Skeletal muscle satellite cell (primary cell): ENCODE data around the gene UGT1A3.
"Not testable (repeated sequence)": the region's sequence is repeated elsewhere in the genome, so short reads cannot be mapped to it uniquely, and the experiment has no call there.

ENCODE experiments used
- H3K27me3 ChIP-seq: 2 replicates; pipeline ENCODE4 v1.7.0; 2013; ENCODE audit warnings: low read length; ENCODE audit not compliant: control insufficient read depth, insufficient read depth
- H3K36me3 ChIP-seq: 2 replicates; pipeline ENCODE4 v1.7.0; 2013; ENCODE audit warnings: mild to moderate bottlenecking, control low read depth, low read length; ENCODE audit not compliant: insufficient read depth
- H3K4me1 ChIP-seq: 2 replicates; pipeline ENCODE4 v1.7.0; 2013; ENCODE audit warnings: low read length; ENCODE audit not compliant: control insufficient read depth, insufficient read depth
- H3K4me2 ChIP-seq: 2 replicates; pipeline ENCODE4 v1.7.0; 2013; ENCODE audit warnings: mild to moderate bottlenecking, low read length
- H3K4me3 ChIP-seq: 2 replicates; pipeline ENCODE4 v1.7.0; 2013; ENCODE audit warnings: low read length
- H3K9ac ChIP-seq: 2 replicates; pipeline ENCODE4 v1.7.0; 2013; ENCODE audit warnings: mild to moderate bottlenecking, low read depth, low read length, moderate library complexity
- H3K9me3 ChIP-seq: replicated peaks from 2 replicates; pipeline ENCODE4 v1.7.0; 2013; ENCODE audit warnings: mild to moderate bottlenecking, control low read depth, low read length

Gene UGT1A3

GRCh38 chr2:233711312-233712008 lies 17.4 kb upstream of the UGT1A3 start:
- H3K27me3 ChIP-seq, result peaks cover 13% of the 10 kb centered on the region
- H3K9me3 ChIP-seq, result no peaks in the 10 kb centered on the region
- H3K4me2 ChIP-seq, result no peak overlapping the region
- no peak overlapping the region for H3K4me3 ChIP-seq
- no peak overlapping the region for H3K9ac ChIP-seq
- H3K4me1 ChIP-seq, result peaks cover 11% of the 10 kb centered on the region
- H3K36me3 ChIP-seq, result no peaks in the 10 kb centered on the region

GRCh38 chr2:233712611-233713261 lies 16.1 kb upstream of the UGT1A3 start, which contains the start of gene UGT1A5:
UGT1A5 (plus strand) TSS chr2:233712907; CDS start chr2:233712992, 85 bp downstream.
- no peaks in the 10 kb centered on the region for H3K9me3 ChIP-seq
- no peak within 1 kb of the TSS for H3K4me2 ChIP-seq
- H3K9ac ChIP-seq, result no peak within 1 kb of the TSS
- no peak within 1 kb of the TSS for H3K4me3 ChIP-seq
- H3K27me3 ChIP-seq, result peaks cover 13% of the 10 kb centered on the region
- no peaks in the 10 kb centered on the region for H3K36me3 ChIP-seq
- H3K4me1 ChIP-seq, result peaks cover 5% of the 10 kb centered on the region

GRCh38 chr2:233713262-233713615 lies 15.6 kb upstream of the UGT1A3 start:
- H3K4me1 ChIP-seq, result peaks cover 2% of the 10 kb centered on the region
- no peak overlapping the region for H3K4me3 ChIP-seq
- H3K27me3 ChIP-seq, result peaks cover 14% of the 10 kb centered on the region
- no peaks in the 10 kb centered on the region for H3K36me3 ChIP-seq
- no peaks in the 10 kb centered on the region for H3K9me3 ChIP-seq
- H3K9ac ChIP-seq, result no peak overlapping the region
- no peak overlapping the region for H3K4me2 ChIP-seq

DNA sequence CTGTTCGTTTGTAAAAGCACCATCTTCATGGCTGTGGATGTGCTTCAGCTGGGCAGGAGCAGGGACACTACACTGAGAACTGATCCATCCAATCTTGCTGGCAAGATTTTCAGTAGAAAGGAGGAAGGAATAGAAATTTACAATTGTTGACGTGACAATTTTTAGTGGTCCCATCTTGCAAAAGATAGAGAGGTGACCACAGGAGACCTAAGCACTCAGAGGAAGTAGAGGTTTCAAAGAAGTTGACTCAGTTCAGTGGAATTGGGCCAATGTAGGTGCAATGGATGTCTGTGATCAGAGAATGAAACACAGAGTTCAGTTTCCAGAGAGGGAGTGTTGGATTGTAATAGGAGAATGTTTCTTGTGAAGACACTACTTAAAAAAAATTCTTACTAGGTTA lies 14.7 kb upstream of the UGT1A3 start:
- peaks cover 16% of the 10 kb centered on the region for H3K27me3 ChIP-seq
- H3K36me3 ChIP-seq, result no peaks in the 10 kb centered on the region
- H3K4me2 ChIP-seq, result no peak overlapping the region
- no peak overlapping the region for H3K9ac ChIP-seq
- H3K4me1 ChIP-seq, result no peaks in the 10 kb centered on the region
- no peak overlapping the region for H3K4me3 ChIP-seq
- H3K9me3 ChIP-seq, result no peaks in the 10 kb centered on the region

DNA sequence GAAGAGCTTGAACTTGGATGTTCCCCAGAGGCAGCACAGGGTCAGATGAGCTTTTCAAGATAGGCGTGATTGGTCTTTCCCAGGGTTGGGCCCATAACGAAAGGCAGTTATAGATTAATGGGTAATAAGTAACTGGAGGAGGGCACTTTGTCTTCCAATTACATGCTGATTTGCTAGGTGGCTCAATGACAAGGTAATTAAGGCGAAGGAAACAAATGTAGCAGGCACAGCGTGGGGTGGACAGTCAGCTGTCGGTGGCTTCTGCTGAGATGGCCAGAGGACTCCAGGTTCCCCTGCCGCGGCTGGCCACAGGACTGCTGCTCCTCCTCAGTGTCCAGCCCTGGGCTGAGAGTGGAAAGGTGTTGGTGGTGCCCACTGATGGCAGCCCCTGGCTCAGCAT lies 10.3 kb upstream of the UGT1A3 start, which contains the start of gene UGT1A4:
Gene UGT1A4, plus strand, starts transcription at position 185 of the 400 bp plus-strand sequence. Its CDS starts 85 bp downstream, at position 270.
- Histone ChIP-seq H3K4me1 (no peaks in the 10 kb centered on the region), H3K36me3 (no peaks in the 10 kb centered on the region), H3K4me2 (no peak within 1 kb of the TSS)

GRCh38 chr2:233736868-233737653 lies 8.2 kb downstream of the UGT1A3 start:
- not testable (repeated sequence) for H3K4me2 ChIP-seq, H3K36me3 ChIP-seq, H3K4me3 ChIP-seq, H3K9me3 ChIP-seq, H3K9ac ChIP-seq, H3K27me3 ChIP-seq, H3K4me1 ChIP-seq

More for the DNA sequence above, 10.3 kb upstream of the UGT1A3 start, which contains the start of gene UGT1A4:
- H3K27me3 ChIP-seq, result peaks cover 10% of the 10 kb centered on the region
- H3K4me3 ChIP-seq, result no peak within 1 kb of the TSS
- H3K9me3 ChIP-seq, result no peaks in the 10 kb centered on the region
- no peak within 1 kb of the TSS for H3K9ac ChIP-seq

GRCh38 chr2:233740870-233741269 lies 12.0 kb downstream of the UGT1A3 start:
- no peak overlapping the region for H3K4me3 ChIP-seq
- no peak overlapping the region for H3K9ac ChIP-seq
- peaks cover 2% of the 10 kb centered on the region for H3K27me3 ChIP-seq
- no peaks in the 10 kb centered on the region for H3K4me1 ChIP-seq
- H3K36me3 ChIP-seq, result no peaks in the 10 kb centered on the region
- no peaks in the 10 kb centered on the region for H3K9me3 ChIP-seq
- H3K4me2 ChIP-seq, result no peak overlapping the region

GRCh38 chr2:233743464-233744259 lies 14.8 kb downstream of the UGT1A3 start:
- Histone ChIP-seq H3K36me3 (no peaks in the 10 kb centered on the region), H3K9me3 (no peaks in the 10 kb centered on the region), H3K4me2 (no peak overlapping the region), H3K4me1 (no peaks in the 10 kb centered on the region), H3K9ac (no peak overlapping the region), H3K4me3 (no peak overlapping the region), H3K27me3 (peaks cover 5% of the 10 kb centered on the region)

GRCh38 chr2:233745073-233745755 lies 16.4 kb downstream of the UGT1A3 start:
- H3K4me1 ChIP-seq, result no peaks in the 10 kb centered on the region
- H3K9me3 ChIP-seq, result no peaks in the 10 kb centered on the region
- no peak overlapping the region for H3K9ac ChIP-seq
- no peak overlapping the region for H3K4me3 ChIP-seq
- H3K27me3 ChIP-seq, result peaks cover 5% of the 10 kb centered on the region
- no peak overlapping the region for H3K4me2 ChIP-seq
- no peaks in the 10 kb centered on the region for H3K36me3 ChIP-seq

DNA sequence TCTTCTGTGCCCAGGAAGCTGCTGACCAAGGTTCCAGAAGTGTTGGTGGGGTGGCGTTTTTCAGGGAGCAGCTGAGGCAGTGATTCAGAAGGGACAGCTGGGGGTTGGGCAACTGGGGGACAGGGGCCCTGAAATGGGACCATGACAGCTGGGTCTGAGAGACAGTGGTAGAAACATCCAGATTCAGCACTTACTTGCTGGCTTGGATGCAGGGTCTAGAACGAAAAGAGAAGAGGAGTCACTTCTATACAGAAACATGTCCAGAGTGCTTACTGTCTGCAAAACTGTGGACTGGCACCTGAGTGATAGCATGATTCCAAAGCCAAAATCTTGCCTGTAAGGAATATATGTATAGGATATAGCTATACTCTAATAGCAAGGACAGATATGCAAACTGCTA lies 17.0 kb downstream of the UGT1A3 start:
- H3K4me2 ChIP-seq, H3K9me3 ChIP-seq, H3K27me3 ChIP-seq, H3K4me3 ChIP-seq, H3K4me1 ChIP-seq, H3K9ac ChIP-seq, H3K36me3 ChIP-seq: not testable (repeated sequence)
